Smooth muscle cell (in vitro differentiated cells): Measurements from ENCODE around the gene TMEM141. TPM values are rescaled to one million over a fixed set of nuclear protein-coding genes. Genes with fewer than 3 reads are reported as not detected.

ENCODE experiments used
- DNase-seq: peaks from one replicate; lab custom pipeline; 2025; ENCODE audit not compliant: unreplicated experiment; lab: John Stamatoyannopoulos, UW
- H2AFZ ChIP-seq: fragments of 200-600 bp; sonication (generic); 2 replicates; pipeline ENCODE4 v1.6.0; 2016; ENCODE audit warnings: antibody characterized with exemption, low read depth, mild to moderate bottlenecking
- H3F3A ChIP-seq: fragments of 200-600 bp; sonication (generic); 2 replicates; pipeline ENCODE4 v1.6.0; 2017; ENCODE audit warnings: antibody characterized with exemption, low read depth
- H3K27ac ChIP-seq: fragments of 200-600 bp; sonication (generic); 2 replicates; pipeline ENCODE4 v1.5.1; 2016; ENCODE audit warnings: low read depth, mild to moderate bottlenecking
- H3K27me3 ChIP-seq: fragments of 200-600 bp; sonication (generic); 2 replicates; pipeline ENCODE4 v1.6.1; 2016; ENCODE audit warnings: low read depth, mild to moderate bottlenecking
- H3K36me3 ChIP-seq: fragments of 200-600 bp; sonication (generic); 2 replicates; pipeline ENCODE4 v1.5.1; 2016; ENCODE audit warnings: low read depth
- H3K4me1 ChIP-seq: fragments of 200-600 bp; sonication (generic); 2 replicates; pipeline ENCODE4 v1.5.1; 2016; ENCODE audit warnings: low read depth
- H3K4me2 ChIP-seq: fragments of 200-600 bp; sonication (generic); 2 replicates; pipeline ENCODE4 v1.6.0; 2016; ENCODE audit warnings: mild to moderate bottlenecking
- H3K4me3 ChIP-seq: fragments of 200-600 bp; sonication (generic); 2 replicates; pipeline ENCODE4 v1.5.1; 2016; ENCODE audit warnings: mild to moderate bottlenecking
- H3K79me2 ChIP-seq: fragments of 200-600 bp; sonication (generic); 2 replicates; pipeline ENCODE4 v1.6.0; 2016; ENCODE audit warnings: low read depth, mild to moderate bottlenecking
- H3K9ac ChIP-seq: fragments of 200-600 bp; sonication (generic); 2 replicates; pipeline ENCODE4 v1.6.0; 2016; ENCODE audit warnings: low read depth
- H3K9me3 ChIP-seq: fragments of 200-600 bp; sonication (generic); replicated peaks from 2 replicates; pipeline ENCODE4 v1.5.1; 2016; ENCODE audit warnings: low read depth
- H4K20me1 ChIP-seq: fragments of 200-600 bp; sonication (generic); 2 replicates; pipeline ENCODE4 v1.6.0; 2016; ENCODE audit warnings: low read depth
- WGBS: methylation state at CpG from one replicate; pipeline ENCODE4 v1.1.7; 2016; ENCODE audit warnings: low lambda C conversion rate; 5-methylcytosine and 5-hydroxymethylcytosine counted together
- polyA plus RNA-seq: library from polyadenylated mRNA; unstranded; fragments of >200 nt; fragmentation: Nextera tagmentation; extraction: Ambion mirVana; gene quantifications from 2 replicates; pipeline ENCODE4 v1.2.1, GENCODE V29; 2016
- total RNA-seq: library from RNA; depleted of rRNA; stranded (reverse); fragments of >200 nt; gene quantifications from 2 replicates; pipeline ENCODE4 v1.2.3, GENCODE V29; 2014
- TF ChIP-seq, protein P1 (sequence below): fragments of 200-600 bp; sonication (generic); IDR thresholded peaks from 2 replicates; pipeline ENCODE4 v1.5.1; 2017; ENCODE audit warnings: borderline replicate concordance, mild to moderate bottlenecking, antibody characterized with exemption; ENCODE audit not compliant: insufficient read depth, poor library complexity, severe bottlenecking

Gene TMEM141
- total and polyA plus RNA-seq, 2 experiments from 2014 or later = 75.4 to 112 TPM

GRCh38 chr9:136775191-136775590 lies 16.0 kb upstream of the TMEM141 start:
- 69% methylated on average over 5 of the region's 6 CpGs for WGBS
- H2AFZ ChIP-seq = no peak overlapping the region

DNA sequence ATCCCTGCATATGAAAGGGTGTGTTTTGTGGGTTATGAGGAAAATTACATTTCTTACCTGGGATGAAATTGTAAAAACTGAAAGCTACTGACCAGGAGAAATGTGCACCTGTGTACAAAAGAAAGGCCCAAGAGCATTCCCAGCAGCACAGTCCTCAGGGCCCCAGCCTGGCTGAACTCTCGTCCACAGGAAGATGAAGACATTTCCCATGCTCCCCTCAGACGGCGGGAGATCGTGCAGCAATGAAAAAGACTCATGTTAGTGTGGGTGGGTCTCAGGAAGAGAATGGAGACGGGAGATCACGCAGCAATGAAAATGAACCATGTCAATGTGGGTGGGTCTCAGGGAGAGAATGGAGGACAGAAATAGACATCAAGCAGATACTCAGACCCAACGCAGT lies 14.2 kb upstream of the TMEM141 start:
- Histone ChIP-seq H3F3A (peaks cover 7% of the 10 kb centered on the region), H3K27ac (no peak overlapping the region), H3K36me3 (no peaks in the 10 kb centered on the region), H4K20me1 (no peaks in the 10 kb centered on the region), H3K9me3 (no peaks in the 10 kb centered on the region), H3K4me1 (peaks cover 4% of the 10 kb centered on the region), H3K27me3 (no peaks in the 10 kb centered on the region), H3K79me2 (no peaks in the 10 kb centered on the region), H3K4me3 (no peak overlapping the region), H2AFZ (no peak overlapping the region), H3K9ac (no peak overlapping the region), H3K4me2 (no peak overlapping the region)
- WGBS = 58% methylated on average over 7 of the region's 7 CpGs
- TF ChIP-seq, protein P1, sequence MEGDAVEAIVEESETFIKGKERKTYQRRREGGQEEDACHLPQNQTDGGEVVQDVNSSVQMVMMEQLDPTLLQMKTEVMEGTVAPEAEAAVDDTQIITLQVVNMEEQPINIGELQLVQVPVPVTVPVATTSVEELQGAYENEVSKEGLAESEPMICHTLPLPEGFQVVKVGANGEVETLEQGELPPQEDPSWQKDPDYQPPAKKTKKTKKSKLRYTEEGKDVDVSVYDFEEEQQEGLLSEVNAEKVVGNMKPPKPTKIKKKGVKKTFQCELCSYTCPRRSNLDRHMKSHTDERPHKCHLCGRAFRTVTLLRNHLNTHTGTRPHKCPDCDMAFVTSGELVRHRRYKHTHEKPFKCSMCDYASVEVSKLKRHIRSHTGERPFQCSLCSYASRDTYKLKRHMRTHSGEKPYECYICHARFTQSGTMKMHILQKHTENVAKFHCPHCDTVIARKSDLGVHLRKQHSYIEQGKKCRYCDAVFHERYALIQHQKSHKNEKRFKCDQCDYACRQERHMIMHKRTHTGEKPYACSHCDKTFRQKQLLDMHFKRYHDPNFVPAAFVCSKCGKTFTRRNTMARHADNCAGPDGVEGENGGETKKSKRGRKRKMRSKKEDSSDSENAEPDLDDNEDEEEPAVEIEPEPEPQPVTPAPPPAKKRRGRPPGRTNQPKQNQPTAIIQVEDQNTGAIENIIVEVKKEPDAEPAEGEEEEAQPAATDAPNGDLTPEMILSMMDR = no peak
- DNase-seq = no peak

More at GRCh38 chr9:136775191-136775590, 16.0 kb upstream of the TMEM141 start:
- Histone ChIP-seq H3F3A (peaks cover 5% of the 10 kb centered on the region), H3K27me3 (no peaks in the 10 kb centered on the region), H3K4me3 (no peak overlapping the region), H3K9ac (no peak overlapping the region), H3K4me2 (no peak overlapping the region), H3K27ac (no peak overlapping the region), H4K20me1 (no peaks in the 10 kb centered on the region), H3K79me2 (no peaks in the 10 kb centered on the region), H3K36me3 (no peaks in the 10 kb centered on the region), H3K9me3 (no peaks in the 10 kb centered on the region), H3K4me1 (no peaks in the 10 kb centered on the region)
- TF ChIP-seq, protein P1 = no peak
- no peak for DNase-seq

DNA sequence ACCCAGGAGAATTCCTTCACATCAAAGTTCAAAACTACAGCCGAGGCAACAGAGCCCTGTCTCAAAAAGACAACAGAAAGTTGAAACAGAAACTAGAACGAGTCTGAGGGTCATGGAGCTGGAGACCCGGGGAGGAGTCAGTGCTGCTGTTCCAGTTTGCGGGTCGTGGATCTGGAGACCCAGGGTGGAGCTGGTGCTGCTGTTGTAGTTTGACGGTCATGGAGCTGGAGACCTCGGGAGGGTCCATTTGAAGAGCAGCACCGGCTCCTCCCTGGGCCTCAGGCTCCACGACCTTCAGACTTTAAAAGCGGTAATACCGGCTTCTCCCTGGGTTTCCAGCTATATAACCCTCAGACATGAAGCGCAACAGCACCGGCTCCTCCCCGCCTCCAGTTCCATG lies 13.8 kb upstream of the TMEM141 start:
- WGBS = 88% methylated on average over 13 of the region's 14 CpGs
- H3K27me3 ChIP-seq = no peaks in the 10 kb centered on the region
- H3K4me1 ChIP-seq = peaks cover 4% of the 10 kb centered on the region
- no peaks in the 10 kb centered on the region for H4K20me1 ChIP-seq
- H3F3A ChIP-seq = peaks cover 7% of the 10 kb centered on the region
- no peak overlapping the region for H3K27ac ChIP-seq
- H3K9me3 ChIP-seq = no peaks in the 10 kb centered on the region
- TF ChIP-seq, protein P1 = no peak
- DNase-seq = no peak
- H3K9ac ChIP-seq = no peak overlapping the region
- H3K4me2 ChIP-seq = no peak overlapping the region
- no peaks in the 10 kb centered on the region for H3K79me2 ChIP-seq
- H2AFZ ChIP-seq = no peak overlapping the region
- H3K36me3 ChIP-seq = no peaks in the 10 kb centered on the region
- no peak overlapping the region for H3K4me3 ChIP-seq

- no peaks in the 10 kb centered on the region for H3K36me3 ChIP-seq
- H4K20me1 ChIP-seq = no peaks in the 10 kb centered on the region
- TF ChIP-seq, protein P1 = no peak
- H2AFZ ChIP-seq = no peak overlapping the region
- peaks cover 4% of the 10 kb centered on the region for H3K4me1 ChIP-seq
- no peaks in the 10 kb centered on the region for H3K9me3 ChIP-seq
- no peak overlapping the region for H3K4me2 ChIP-seq
- H3K27ac ChIP-seq = no peak overlapping the region
- peaks cover 7% of the 10 kb centered on the region for H3F3A ChIP-seq
- H3K79me2 ChIP-seq = no peaks in the 10 kb centered on the region
- 86% methylated on average over 5 of the region's 5 CpGs for WGBS
- DNase-seq = no peak
- no peaks in the 10 kb centered on the region for H3K27me3 ChIP-seq
- no peak overlapping the region for H3K9ac ChIP-seq
- no peak overlapping the region for H3K4me3 ChIP-seq
These were observed 11.3 kb upstream of the TMEM141 start for GRCh38 chr9:136779808-136780207.
